Calu3 (cell line): ENCODE data around the gene ZDHHC1. TPM values are rescaled to one million over a fixed set of nuclear protein-coding genes. Genes with fewer than 3 reads are reported as not detected.
"Not testable (repeated sequence)": the region's sequence is repeated elsewhere in the genome, so short reads cannot be mapped to it uniquely, and the experiment has no call there.

Experiments
- BruUV-seq: library from RNA; stranded (reverse); fragments of 400-500 nt; replicated peaks from 2 replicates; lab custom pipeline; 2021; lab: Mats Ljungman, UMichigan
- CTCF ChIA-PET: fragments of 300-600 bp; sonication (Branson Sonifier 250); formaldehyde crosslinking; loops from one replicate; lab custom pipeline; 2022; ENCODE audit warnings: antibody characterized with exemption; lab: Charles Lee
- DNase-seq: peaks from one replicate; pipeline ENCODE4 v3.0.0; 2022
- H3K27ac Mint-ChIP-seq: one replicate; pipeline ENCODE4 v1.8.0; 2022; ENCODE audit warnings: mixed read lengths; ENCODE audit not compliant: unreplicated experiment
- H3K27me3 Mint-ChIP-seq: one replicate; pipeline ENCODE4 v1.8.0; 2022; ENCODE audit warnings: mixed read lengths; ENCODE audit not compliant: unreplicated experiment
- H3K36me3 Mint-ChIP-seq: one replicate; pipeline ENCODE4 v1.8.0; 2022; ENCODE audit warnings: mild to moderate bottlenecking, moderate library complexity, mixed read lengths; ENCODE audit not compliant: insufficient read depth, unreplicated experiment
- H3K4me1 Mint-ChIP-seq: one replicate; pipeline ENCODE4 v1.8.0; 2022; ENCODE audit warnings: mild to moderate bottlenecking, low read depth, mixed read lengths; ENCODE audit not compliant: unreplicated experiment
- H3K4me3 Mint-ChIP-seq: one replicate; pipeline ENCODE4 v1.8.0; 2022; ENCODE audit warnings: mild to moderate bottlenecking, low read depth, moderate library complexity, mixed read lengths; ENCODE audit not compliant: unreplicated experiment
- H3K9me3 Mint-ChIP-seq: one replicate; pipeline ENCODE4 v1.8.0; 2022; ENCODE audit warnings: low read depth, mixed read lengths; ENCODE audit not compliant: unreplicated experiment
- CTCF ChIP-seq: fragments of 200-600 bp; IDR thresholded peaks from one replicate; pipeline ENCODE4 v1.8.0; 2022; ENCODE audit warnings: antibody characterized with exemption; ENCODE audit not compliant: unreplicated experiment
- intact Hi-C: fragments of 100-400 bp; cut with micrococcal nuclease; formaldehyde crosslinking; loops from one replicate; pipeline ENCODE4 v1.10.0; 2022; ENCODE audit not compliant: unreplicated experiment
- total RNA-seq: library from RNA; stranded (reverse); gene quantifications from 2 replicates; pipeline ENCODE4 v1.2.3, GENCODE V29; 2022

Gene ZDHHC1
- total RNA-seq, 1 experiment from 2014 or later: 22.6 TPM

GRCh38 chr16:67419931-67420330, 3.7 kb upstream of the ZDHHC1 start:
- no peak overlapping the region for H3K4me3 Mint-ChIP-seq
- no peak overlapping the region for H3K27ac Mint-ChIP-seq
- peaks cover 24% of the 10 kb centered on the region for H3K4me1 Mint-ChIP-seq
- H3K36me3 Mint-ChIP-seq: peaks cover 24% of the 10 kb centered on the region
- H3K9me3 Mint-ChIP-seq: no peaks in the 10 kb centered on the region
- TF ChIP-seq CTCF: no peak
- DNase-seq: no peak
- CTCF ChIA-PET: interaction anchor here (0.6 kb wide), 1 partner anchor 11 kb away, joined by 4 read pairs; no protein-coding TSS in a partner anchor
- BruUV-seq: no TSS peak
- H3K27me3 Mint-ChIP-seq: peaks cover 15% of the 10 kb centered on the region
- intact Hi-C loops: loop anchor here (5.0 kb wide), 2 partner anchors 73 to 158 kb away; no protein-coding TSS in a partner anchor

- no peak for TF ChIP-seq CTCF
- Mint-ChIP-seq H3K9me3 (no peaks in the 10 kb centered on the region), H3K27me3 (peaks cover 15% of the 10 kb centered on the region), H3K36me3 (peaks cover 25% of the 10 kb centered on the region), H3K4me1 (peaks cover 27% of the 10 kb centered on the region), H3K4me3 (no peak overlapping the region), H3K27ac (no peak overlapping the region)
- intact Hi-C loops: loop anchor here (5.0 kb wide), 2 partner anchors 72 to 157 kb away; no protein-coding TSS in a partner anchor
- CTCF ChIA-PET: no interaction called here
- no peak for DNase-seq
- BruUV-seq: no TSS peak
Observed at GRCh38 chr16:67419502-67419901, 3.2 kb upstream of the ZDHHC1 start.

DNA sequence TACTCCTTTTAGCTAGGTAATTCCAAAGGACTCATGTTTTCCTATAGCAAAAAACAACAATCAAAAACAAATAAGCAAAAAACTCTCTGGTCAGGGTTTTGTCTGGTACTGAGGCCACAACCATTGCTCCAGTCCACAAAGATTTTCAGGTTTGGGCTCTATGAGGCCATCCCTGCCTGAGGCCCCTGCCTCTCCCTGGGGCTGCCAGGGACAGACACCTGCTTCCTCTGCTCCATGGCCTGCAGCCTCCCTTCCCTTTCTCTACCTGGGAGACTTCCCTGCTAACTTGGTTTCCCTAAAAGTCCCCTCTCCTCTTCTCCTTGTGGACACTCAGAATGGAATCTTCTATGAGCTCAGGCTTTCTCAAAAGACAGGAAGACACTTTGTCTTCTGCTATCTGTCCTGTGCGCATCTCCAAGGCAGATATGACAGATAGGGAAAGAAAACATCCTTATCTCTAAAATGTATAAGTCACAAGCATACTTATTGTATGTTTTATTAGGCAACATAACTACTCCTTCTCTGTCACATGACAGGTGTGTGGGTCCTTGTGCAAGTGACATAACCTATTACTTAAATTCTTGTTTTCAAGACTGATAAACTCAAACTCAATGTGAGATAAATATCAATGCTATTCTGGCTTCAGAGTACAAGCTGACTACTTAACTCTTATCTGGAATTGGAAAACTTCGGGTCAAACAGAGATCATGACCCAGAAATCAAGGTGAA, 1.2 kb upstream of the ZDHHC1 start:
- H3K4me3 Mint-ChIP-seq: peak overlapping the region; percentile 75
- no peak for DNase-seq
- peak overlapping the region; percentile 28 for H3K27ac Mint-ChIP-seq
- H3K27me3 Mint-ChIP-seq: peaks cover 15% of the 10 kb centered on the region
- CTCF ChIA-PET: interaction anchor here (0.7 to 2.2 kb wide), 7 partner anchors 10 to 157 kb away, joined by 3 to 10 read pairs (median 4); no protein-coding TSS in a partner anchor
- intact Hi-C loops: loop anchor here (5.0 kb wide), 2 partner anchors 70 to 155 kb away; no protein-coding TSS in a partner anchor
- TF ChIP-seq CTCF: no peak
- peaks cover 34% of the 10 kb centered on the region for H3K4me1 Mint-ChIP-seq
- peaks cover 30% of the 10 kb centered on the region for H3K36me3 Mint-ChIP-seq
- no TSS peak for BruUV-seq
- no peaks in the 10 kb centered on the region for H3K9me3 Mint-ChIP-seq

- BruUV-seq: not testable (repeated sequence)
- H3K36me3 Mint-ChIP-seq: peaks cover 30% of the 10 kb centered on the region
- H3K4me3 Mint-ChIP-seq: peak overlapping the region; percentile 75
Observed at GRCh38 chr16:67415421-67415820, 856 bp downstream of the ZDHHC1 start.

More at GRCh38 chr16:67415421-67415820, 856 bp downstream of the ZDHHC1 start:
- H3K27me3 Mint-ChIP-seq: peaks cover 15% of the 10 kb centered on the region
- H3K27ac Mint-ChIP-seq: peak overlapping the region; percentile 66
- CTCF ChIA-PET, H3K9me3 Mint-ChIP-seq, DNase-seq: not testable (repeated sequence)
- H3K4me1 Mint-ChIP-seq: peaks cover 43% of the 10 kb centered on the region
- intact Hi-C loops: loop anchor here (5.0 kb wide), 2 partner anchors 68 to 153 kb away; no protein-coding TSS in a partner anchor
